ENCODE results near the gene EVA1C.

DNA sequence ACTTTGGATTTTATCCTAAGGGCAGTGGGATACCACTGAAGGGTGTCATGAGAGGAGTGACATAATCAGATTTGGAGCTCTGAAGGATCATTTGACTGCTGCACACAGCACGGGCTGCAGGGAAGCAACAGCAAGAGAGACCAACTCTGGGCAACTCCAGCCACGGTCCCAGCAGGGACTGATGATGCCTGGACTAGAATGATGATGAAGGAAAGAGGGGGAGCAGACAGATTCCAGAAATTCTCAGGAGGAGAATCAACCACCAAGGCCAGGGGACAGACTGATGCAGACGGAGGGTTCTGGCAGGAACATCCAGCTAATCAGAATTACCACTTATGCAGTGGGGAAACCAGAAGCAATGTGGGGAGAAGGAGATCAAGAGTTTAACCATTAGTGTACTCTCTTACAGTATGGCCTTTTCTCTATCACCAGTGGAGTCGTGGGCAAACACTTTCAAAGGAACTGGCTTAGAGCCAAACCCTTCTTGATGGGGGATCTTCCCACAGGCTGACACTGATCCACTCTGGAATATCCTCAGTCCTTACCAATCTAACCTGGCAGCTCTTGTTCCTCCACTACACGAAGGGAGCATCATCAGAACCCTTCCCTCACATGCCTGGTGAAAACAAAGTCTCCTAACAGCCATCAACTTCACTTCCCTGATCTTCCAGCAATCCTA, 23.0 kb upstream of the EVA1C start:
- TF ChIP-seq CTCF (IDR thresholded peaks at IDR 0.05) (no peak), POLR2A (IDR thresholded peaks at IDR 0.05) (no peak), POLR2AphosphoS5 (IDR thresholded peaks at IDR 0.05) (no peak)

All from upper lobe of left lung (tissue), 4 donors.